WTC11 (cell line): ENCODE data around the gene GPR135. TPM values are rescaled to one million over a fixed set of nuclear protein-coding genes. Genes with fewer than 3 reads are reported as not detected.

ENCODE experiments used
- ATAC-seq: fragments of 200-7000 bp; cut with Tn5 transposase; 2 replicates; pipeline ENCODE4 v1.10.0; 2021; ENCODE audit warnings: mild to moderate bottlenecking, moderate library complexity
- CTCF ChIA-PET: fragments of 300-600 bp; sonication (Branson Sonifier 250); formaldehyde crosslinking; loops from one replicate; lab custom pipeline; 2021; ENCODE audit warnings: antibody characterized with exemption; lab: Charles Lee
- POLR2A ChIA-PET: fragments of 350-600 bp; sonication (Branson Sonifier 250); formaldehyde crosslinking; loops from one replicate; lab custom pipeline; 2021; ENCODE audit warnings: antibody characterized with exemption; lab: Charles Lee
- DNase-seq: peaks from one replicate; pipeline ENCODE4 v3.0.0; 2021; ENCODE audit warnings: low spot score
- H3K27ac Mint-ChIP-seq: 2 replicates; pipeline ENCODE4 v1.8.0; 2021; ENCODE audit warnings: mixed read lengths
- H3K27me3 Mint-ChIP-seq: 2 replicates; pipeline ENCODE4 v1.8.0; 2021; ENCODE audit warnings: low read depth, mild to moderate bottlenecking, moderate library complexity, mixed read lengths
- H3K36me3 Mint-ChIP-seq: 2 replicates; pipeline ENCODE4 v1.8.0; 2021; ENCODE audit warnings: mixed read lengths
- H3K4me1 Mint-ChIP-seq: 2 replicates; pipeline ENCODE4 v1.8.0; 2022; ENCODE audit warnings: mixed read lengths
- H3K4me3 Mint-ChIP-seq: 2 replicates; pipeline ENCODE4 v1.8.0; 2021; ENCODE audit warnings: mild to moderate bottlenecking, moderate library complexity, mixed read lengths
- H3K9me3 Mint-ChIP-seq: 2 replicates; pipeline ENCODE4 v1.8.0; 2021; ENCODE audit warnings: mixed read lengths
- ATF1 ChIP-seq: sonication (generic); formaldehyde crosslinking; IDR thresholded peaks from 2 replicates; pipeline ENCODE4 v1.8.1; 2023; ENCODE audit warnings: mild to moderate bottlenecking, moderate library complexity, missing genetic modification reagents
- GTF2I ChIP-seq: fragments of 250-450 bp; sonication (Bioruptor Pico); conservative IDR thresholded peaks from 2 replicates; pipeline ENCODE4 v1.4.0; 2021; ENCODE audit warnings: mild to moderate bottlenecking
- HMGA2 ChIP-seq: fragments of 250-450 bp; sonication (Bioruptor Pico); IDR thresholded peaks from 2 replicates; pipeline ENCODE4 v1.4.0; 2021; ENCODE audit warnings: mild to moderate bottlenecking, moderate library complexity
- NFATC4 ChIP-seq: fragments of 250-450 bp; sonication (Bioruptor Pico); IDR thresholded peaks from 2 replicates; pipeline ENCODE4 v1.9.0; 2021; ENCODE audit warnings: mild to moderate bottlenecking
- NR3C1 ChIP-seq: sonication (generic); formaldehyde crosslinking; conservative IDR thresholded peaks from 2 replicates; pipeline ENCODE4 v1.8.1; 2023; ENCODE audit warnings: low read depth, mild to moderate bottlenecking, missing genetic modification reagents
- PRDM15 ChIP-seq: sonication (generic); formaldehyde crosslinking; IDR thresholded peaks from 2 replicates; pipeline ENCODE4 v1.8.0; 2022; ENCODE audit warnings: missing genetic modification reagents
- PREB ChIP-seq: sonication (generic); formaldehyde crosslinking; IDR thresholded peaks from 2 replicates; pipeline ENCODE4 v1.8.1; 2022; ENCODE audit warnings: mild to moderate bottlenecking, missing genetic modification reagents, moderate library complexity, borderline replicate concordance
- RORB ChIP-seq: fragments of 250-450 bp; sonication (Bioruptor Pico); IDR thresholded peaks from 2 replicates; pipeline ENCODE4 v1.9.0; 2021; ENCODE audit warnings: mild to moderate bottlenecking
- USF1 ChIP-seq: sonication (generic); formaldehyde crosslinking; IDR thresholded peaks from 2 replicates; pipeline ENCODE4 v1.8.0; 2022; ENCODE audit warnings: mild to moderate bottlenecking, missing genetic modification reagents
- ZBTB21 ChIP-seq: sonication (generic); formaldehyde crosslinking; IDR thresholded peaks from 2 replicates; pipeline ENCODE4 v1.8.1; 2023; ENCODE audit warnings: mild to moderate bottlenecking, missing genetic modification reagents, borderline replicate concordance
- ZNF423 ChIP-seq: fragments of 250-450 bp; sonication (Bioruptor Pico); IDR thresholded peaks from 2 replicates; pipeline ENCODE4 v2.1.2; 2022; ENCODE audit warnings: mild to moderate bottlenecking, moderate library complexity
- total RNA-seq: library from RNA; stranded (reverse); gene quantifications from 3 replicates; pipeline ENCODE4 v1.2.3, GENCODE V29; 2021
- TF ChIP-seq, protein P1 (sequence below): sonication (generic); formaldehyde crosslinking; IDR thresholded peaks from 2 replicates; pipeline ENCODE4 v1.8.0; 2023; ENCODE audit warnings: missing genetic modification reagents
- TF ChIP-seq, protein P2 (sequence below): sonication (generic); formaldehyde crosslinking; IDR thresholded peaks from 2 replicates; pipeline ENCODE4 v1.8.1; 2023; ENCODE audit warnings: mild to moderate bottlenecking, missing genetic modification reagents, borderline replicate concordance
- TF ChIP-seq, protein P3 (sequence below): sonication (generic); formaldehyde crosslinking; IDR thresholded peaks from 2 replicates; pipeline ENCODE4 v1.8.1; 2022; ENCODE audit warnings: missing genetic modification reagents, borderline replicate concordance

Gene GPR135
- total RNA-seq, 1 experiment from 2014 or later = 1.7 TPM

- ChIA-PET POLR2A (no interaction called here), CTCF (interaction anchor here (0.7 to 1.5 kb wide), 2 partner anchors 289 to 299 kb away, joined by 3 to 4 read pairs; no protein-coding TSS in a partner anchor)
- H3K27ac Mint-ChIP-seq = no peak overlapping the region
- H3K4me3 Mint-ChIP-seq = no peak overlapping the region
- peaks cover 9% of the 10 kb centered on the region for H3K4me1 Mint-ChIP-seq
- TF ChIP-seq NR3C1 (CRISPR knock-in tag) = no peak
- TF ChIP-seq ATF1 (CRISPR knock-in tag) = no peak
- no peaks in the 10 kb centered on the region for H3K9me3 Mint-ChIP-seq
- DNase-seq = no peak
- ATAC-seq = no peak
- no peaks in the 10 kb centered on the region for H3K36me3 Mint-ChIP-seq
- H3K27me3 Mint-ChIP-seq = no peaks in the 10 kb centered on the region
Observed at GRCh38 chr14:59422069-59422881, 42.9 kb downstream of the GPR135 start.

DNA sequence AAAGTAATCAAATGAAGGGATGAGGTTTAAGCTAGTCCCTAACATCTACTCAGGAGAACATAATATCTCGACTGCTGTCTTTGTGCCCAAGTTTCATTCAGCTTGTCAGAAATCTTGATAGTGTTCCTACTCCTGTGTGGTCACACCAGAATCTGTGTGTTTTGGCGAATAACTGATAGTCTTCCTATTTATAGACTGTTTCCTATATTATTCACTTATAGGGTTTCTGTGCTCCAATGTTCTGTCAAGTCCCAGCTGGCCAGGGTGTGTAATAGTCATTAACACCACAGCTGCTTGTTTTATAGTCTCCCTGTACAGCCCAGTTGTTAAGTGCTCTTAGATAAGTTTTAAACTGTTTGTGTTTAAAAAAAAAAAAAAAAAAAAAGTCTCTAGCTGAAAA lies 45.9 kb downstream of the GPR135 start:
- POLR2A ChIA-PET = interaction anchor here (0.7 kb wide), 1 partner anchor 331 kb away, joined by 8 read pairs; no protein-coding TSS in a partner anchor

More for the DNA sequence above, 45.9 kb downstream of the GPR135 start:
- DNase-seq (no peak), ATAC-seq (no peak)
- no peaks in the 10 kb centered on the region for H3K36me3 Mint-ChIP-seq
- H3K27me3 Mint-ChIP-seq = no peaks in the 10 kb centered on the region
- TF ChIP-seq ZNF423 (CRISPR knock-in tag) (no peak), RORB (CRISPR knock-in tag) (no peak), ZBTB21 (CRISPR knock-in tag) (no peak), HMGA2 (no peak), GTF2I (CRISPR knock-in tag) (no peak), NFATC4 (CRISPR knock-in tag) (no peak), PRDM15 (CRISPR knock-in tag) (no peak), USF1 (no peak), PREB (CRISPR knock-in tag) (no peak)
- TF ChIP-seq, protein P1, sequence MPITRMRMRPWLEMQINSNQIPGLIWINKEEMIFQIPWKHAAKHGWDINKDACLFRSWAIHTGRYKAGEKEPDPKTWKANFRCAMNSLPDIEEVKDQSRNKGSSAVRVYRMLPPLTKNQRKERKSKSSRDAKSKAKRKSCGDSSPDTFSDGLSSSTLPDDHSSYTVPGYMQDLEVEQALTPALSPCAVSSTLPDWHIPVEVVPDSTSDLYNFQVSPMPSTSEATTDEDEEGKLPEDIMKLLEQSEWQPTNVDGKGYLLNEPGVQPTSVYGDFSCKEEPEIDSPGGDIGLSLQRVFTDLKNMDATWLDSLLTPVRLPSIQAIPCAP (CRISPR knock-in tag) = no peak
- TF ChIP-seq, protein P2, sequence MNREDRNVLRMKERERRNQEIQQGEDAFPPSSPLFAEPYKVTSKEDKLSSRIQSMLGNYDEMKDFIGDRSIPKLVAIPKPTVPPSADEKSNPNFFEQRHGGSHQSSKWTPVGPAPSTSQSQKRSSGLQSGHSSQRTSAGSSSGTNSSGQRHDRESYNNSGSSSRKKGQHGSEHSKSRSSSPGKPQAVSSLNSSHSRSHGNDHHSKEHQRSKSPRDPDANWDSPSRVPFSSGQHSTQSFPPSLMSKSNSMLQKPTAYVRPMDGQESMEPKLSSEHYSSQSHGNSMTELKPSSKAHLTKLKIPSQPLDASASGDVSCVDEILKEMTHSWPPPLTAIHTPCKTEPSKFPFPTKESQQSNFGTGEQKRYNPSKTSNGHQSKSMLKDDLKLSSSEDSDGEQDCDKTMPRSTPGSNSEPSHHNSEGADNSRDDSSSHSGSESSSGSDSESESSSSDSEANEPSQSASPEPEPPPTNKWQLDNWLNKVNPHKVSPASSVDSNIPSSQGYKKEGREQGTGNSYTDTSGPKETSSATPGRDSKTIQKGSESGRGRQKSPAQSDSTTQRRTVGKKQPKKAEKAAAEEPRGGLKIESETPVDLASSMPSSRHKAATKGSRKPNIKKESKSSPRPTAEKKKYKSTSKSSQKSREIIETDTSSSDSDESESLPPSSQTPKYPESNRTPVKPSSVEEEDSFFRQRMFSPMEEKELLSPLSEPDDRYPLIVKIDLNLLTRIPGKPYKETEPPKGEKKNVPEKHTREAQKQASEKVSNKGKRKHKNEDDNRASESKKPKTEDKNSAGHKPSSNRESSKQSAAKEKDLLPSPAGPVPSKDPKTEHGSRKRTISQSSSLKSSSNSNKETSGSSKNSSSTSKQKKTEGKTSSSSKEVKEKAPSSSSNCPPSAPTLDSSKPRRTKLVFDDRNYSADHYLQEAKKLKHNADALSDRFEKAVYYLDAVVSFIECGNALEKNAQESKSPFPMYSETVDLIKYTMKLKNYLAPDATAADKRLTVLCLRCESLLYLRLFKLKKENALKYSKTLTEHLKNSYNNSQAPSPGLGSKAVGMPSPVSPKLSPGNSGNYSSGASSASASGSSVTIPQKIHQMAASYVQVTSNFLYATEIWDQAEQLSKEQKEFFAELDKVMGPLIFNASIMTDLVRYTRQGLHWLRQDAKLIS (CRISPR knock-in tag) = no peak
- TF ChIP-seq, protein P3, sequence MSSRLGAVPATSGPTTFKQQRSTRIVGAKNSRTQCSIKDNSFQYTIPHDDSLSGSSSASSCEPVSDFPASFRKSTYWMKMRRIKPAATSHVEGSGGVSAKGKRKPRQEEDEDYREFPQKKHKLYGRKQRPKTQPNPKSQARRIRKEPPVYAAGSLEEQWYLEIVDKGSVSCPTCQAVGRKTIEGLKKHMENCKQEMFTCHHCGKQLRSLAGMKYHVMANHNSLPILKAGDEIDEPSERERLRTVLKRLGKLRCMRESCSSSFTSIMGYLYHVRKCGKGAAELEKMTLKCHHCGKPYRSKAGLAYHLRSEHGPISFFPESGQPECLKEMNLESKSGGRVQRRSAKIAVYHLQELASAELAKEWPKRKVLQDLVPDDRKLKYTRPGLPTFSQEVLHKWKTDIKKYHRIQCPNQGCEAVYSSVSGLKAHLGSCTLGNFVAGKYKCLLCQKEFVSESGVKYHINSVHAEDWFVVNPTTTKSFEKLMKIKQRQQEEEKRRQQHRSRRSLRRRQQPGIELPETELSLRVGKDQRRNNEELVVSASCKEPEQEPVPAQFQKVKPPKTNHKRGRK (CRISPR knock-in tag) = no peak
- H3K9me3 Mint-ChIP-seq = no peaks in the 10 kb centered on the region
- CTCF ChIA-PET = interaction anchor here (0.7 kb wide), 2 partner anchors 24 to 364 kb away, joined by 3 to 7 read pairs; no protein-coding TSS in a partner anchor
- no peak overlapping the region for H3K27ac Mint-ChIP-seq
- H3K4me1 Mint-ChIP-seq = no peaks in the 10 kb centered on the region
- H3K4me3 Mint-ChIP-seq = no peak overlapping the region
